Measurements from ENCODE around the gene INTS2. TPM values are rescaled to one million over a fixed set of nuclear protein-coding genes. Genes with fewer than 3 reads are reported as not detected.

INTS2 gene
- total and polyA plus RNA-seq, 2 donors, result 3.9 to 13.1 TPM

- no peaks in the 10 kb centered on the region for H3K4me1 ChIP-seq (ENCODE audit: control insufficient read depth in 2 of 2, insufficient read depth in 2 of 2, low read length in 2 of 2)
- no peak for DNase-seq (ENCODE audit: low read depth in 6 of 9, low spot score in 9 of 9)
- H3K4me3 ChIP-seq (ENCODE audit: low read length in 2 of 2), result no peak overlapping the region
- H3K9me3 ChIP-seq (ENCODE audit: control insufficient read depth in 2 of 2, insufficient read depth in 1 of 2, low read length in 1 of 2), result no peaks in the 10 kb centered on the region
- H3K36me3 ChIP-seq (ENCODE audit: control insufficient read depth in 2 of 2, insufficient read depth in 2 of 2, low read length in 1 of 2), result peaks cover 4% of the 10 kb centered on the region in 2 donors
- 88% methylated on average over 5 of the region's 5 CpGs for WGBS
- no peaks in the 10 kb centered on the region for H3K27me3 ChIP-seq (ENCODE audit: control insufficient read depth in 2 of 2, insufficient read depth in 1 of 2, low read length in 1 of 2)
- H3K27ac ChIP-seq (ENCODE audit: low read depth in 1 of 2, low read length in 1 of 2), result no peak overlapping the region
Measured at GRCh38 chr17:61815863-61816503, 111.8 kb downstream of the INTS2 start.

Other genes with a start within 250 kb of the INTS2 start
- 11.5 TPM for gene BRIP1, start 64.5 kb downstream of the INTS2 start, total RNA-seq
- 0.68 TPM for gene BRIP1, start 64.5 kb downstream of the INTS2 start, polyA plus RNA-seq
- 32.0 TPM for gene MED13, start 137.3 kb upstream of the INTS2 start, total RNA-seq
- gene MED13, start 137.3 kb upstream of the INTS2 start, polyA plus RNA-seq, result 12.0 TPM

Data from thymus (tissue), 11 donors.